ENCODE measurements around the gene PAQR4.
"Not testable (repeated sequence)": the region's sequence is repeated elsewhere in the genome, so short reads cannot be mapped to it uniquely, and the experiment has no call there.

Gene PAQR4

GRCh38 chr16:2968738-2969544, at the start of gene PAQR4:
TSS of gene PAQR4 (plus strand) at chr16:2969348. CDS start at chr16:2969675, 327 bp downstream.
- peak; percentile 90 to 97 for DNase-seq

GRCh38 chr16:2919511-2920255, 49.5 kb upstream of the PAQR4 start:
- DNase-seq: peak; percentile 29 to 65

GRCh38 chr16:2923481-2923880, 45.7 kb upstream of the PAQR4 start:
- no peak for DNase-seq

GRCh38 chr16:2924901-2925755, 44.0 kb upstream of the PAQR4 start:
- DNase-seq: no peak

- no peak for DNase-seq
These were observed 43.0 kb upstream of the PAQR4 start for GRCh38 chr16:2925951-2926649.

- DNase-seq: no peak
These were observed 42.5 kb upstream of the PAQR4 start for GRCh38 chr16:2926650-2926999.

- peak; percentile 85 to 87 for DNase-seq
These were observed 42.0 kb upstream of the PAQR4 start for GRCh38 chr16:2927010-2927646.

- not testable (repeated sequence) for DNase-seq
These were observed 41.0 kb upstream of the PAQR4 start for GRCh38 chr16:2928151-2928550.

GRCh38 chr16:2928796-2929195, 40.4 kb upstream of the PAQR4 start:
- DNase-seq: no peak

GRCh38 chr16:2929693-2930092, 39.5 kb upstream of the PAQR4 start:
- no peak for DNase-seq

GRCh38 chr16:2930236-2930635, 38.9 kb upstream of the PAQR4 start:
- DNase-seq: no peak

- DNase-seq: not testable (repeated sequence)
These were observed 37.8 kb upstream of the PAQR4 start for GRCh38 chr16:2931231-2931914.

GRCh38 chr16:2933136-2933535, 36.0 kb upstream of the PAQR4 start:
- DNase-seq: no peak

- no peak for DNase-seq
These were observed 35.4 kb upstream of the PAQR4 start for GRCh38 chr16:2933701-2934100.

GRCh38 chr16:2934450-2934849, 34.7 kb upstream of the PAQR4 start:
- no peak for DNase-seq

GRCh38 chr16:2936436-2937011, 32.6 kb upstream of the PAQR4 start:
- no peak for DNase-seq

- DNase-seq: no peak
These were observed 32.0 kb upstream of the PAQR4 start for GRCh38 chr16:2937170-2937569.

GRCh38 chr16:2938206-2938605, 30.9 kb upstream of the PAQR4 start:
- DNase-seq: no peak

- DNase-seq: no peak
These were observed 29.2 kb upstream of the PAQR4 start for GRCh38 chr16:2939968-2940367.

- no peak for DNase-seq
These were observed 27.1 kb upstream of the PAQR4 start for GRCh38 chr16:2942045-2942444.

GRCh38 chr16:2943716-2944115, 25.4 kb upstream of the PAQR4 start:
- not testable (repeated sequence) for DNase-seq
